ENCODE data around the gene MFSD1.

Gene MFSD1

DNA sequence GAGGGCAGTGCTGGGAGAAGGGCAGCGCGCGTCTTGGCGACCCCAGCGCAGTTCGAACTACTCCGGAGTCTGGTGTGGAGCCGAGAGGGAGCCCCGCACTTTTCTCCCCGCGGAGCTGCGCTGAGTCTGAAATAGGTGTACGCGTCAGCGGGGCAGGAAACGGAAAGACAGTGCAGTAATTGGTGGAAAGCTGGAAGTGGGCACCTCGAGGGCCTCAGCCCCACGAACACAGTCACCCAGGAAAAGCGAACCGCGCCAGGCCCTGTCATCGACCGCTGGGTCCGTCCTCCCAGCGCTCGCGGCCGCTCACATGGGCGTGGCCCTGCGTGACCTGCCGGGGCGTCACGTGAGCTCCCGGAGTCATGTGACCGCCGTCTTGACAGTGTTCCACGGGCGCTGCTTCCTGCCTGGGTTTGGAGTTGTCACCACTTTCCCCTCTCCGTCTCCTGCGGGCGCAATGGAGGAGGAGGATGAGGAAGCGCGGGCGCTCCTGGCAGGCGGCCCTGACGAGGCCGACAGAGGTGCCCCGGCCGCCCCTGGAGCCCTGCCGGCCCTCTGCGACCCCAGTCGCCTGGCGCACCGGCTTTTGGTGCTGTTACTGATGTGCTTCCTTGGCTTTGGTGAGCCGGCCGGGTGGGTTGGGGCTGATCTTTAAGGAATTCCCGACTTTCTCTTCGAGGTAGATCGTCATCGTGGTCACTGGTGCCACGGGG is at the start of gene MFSD1:
Gene MFSD1 (plus strand): TSS at position 359 of the 713 bp plus-strand sequence. CDS start 99 bp downstream, at position 458.
- peak; percentile 92 for DNase-seq

DNA sequence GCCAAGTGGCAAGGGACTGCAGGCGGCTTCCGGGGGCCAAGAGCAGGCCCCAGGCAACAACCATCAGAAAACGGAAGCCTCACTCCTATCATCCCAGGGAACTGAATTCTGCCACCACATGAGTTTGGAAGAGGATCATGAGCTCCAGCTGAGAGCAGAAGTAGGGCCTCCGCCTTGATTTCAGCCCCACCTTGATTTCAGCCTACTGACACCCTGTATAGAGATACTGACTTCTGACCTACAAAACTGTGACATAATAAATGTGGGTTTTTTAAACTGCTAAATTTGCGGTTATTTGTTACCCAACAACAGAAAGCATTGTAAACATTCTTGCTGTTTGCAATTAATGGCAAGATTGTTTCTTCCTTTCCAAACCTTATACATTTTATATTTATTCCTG is 48.0 kb upstream of the MFSD1 start:
- no peak for DNase-seq

DNA sequence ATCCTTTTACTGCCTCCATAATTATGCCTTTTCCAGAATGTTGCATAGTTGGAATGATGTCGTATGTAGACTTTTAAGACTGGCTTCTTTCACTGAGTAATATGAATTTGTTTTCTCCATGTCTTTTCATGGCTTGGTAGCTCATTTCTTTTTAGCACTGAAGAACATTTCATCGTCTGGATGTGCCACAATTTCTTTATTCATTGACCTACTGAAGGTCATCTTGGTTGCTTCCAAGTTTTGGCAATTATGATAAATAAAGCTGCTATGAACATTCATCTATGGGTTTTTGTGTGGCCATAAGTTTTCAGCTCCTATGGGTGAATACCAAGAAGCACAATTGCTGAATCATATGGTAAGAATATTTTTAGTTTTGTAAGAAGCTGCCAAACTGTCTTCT is 46.4 kb upstream of the MFSD1 start:
- no peak for DNase-seq

DNA sequence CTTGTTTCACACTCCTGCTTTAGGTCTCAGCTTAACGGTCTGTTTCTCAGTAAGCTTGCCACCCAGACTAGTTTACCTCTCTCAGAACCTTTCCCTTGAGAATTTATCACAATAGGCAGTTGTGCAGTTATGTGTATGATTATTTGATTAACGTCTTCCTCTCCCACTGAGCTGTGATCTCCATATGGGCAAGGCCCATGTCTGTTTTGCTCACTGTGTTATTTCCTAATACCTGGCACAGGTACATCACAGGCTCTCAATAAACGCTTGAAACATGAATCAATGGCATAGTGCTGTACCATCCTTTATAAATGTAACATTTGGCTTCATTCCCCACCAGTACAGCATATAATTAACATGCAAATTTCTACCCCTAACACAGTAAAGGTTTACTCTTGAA is 40.5 kb upstream of the MFSD1 start:
- DNase-seq, result no peak

- no peak for DNase-seq
Observed at GRCh38 chr3:158762701-158763100, 39.2 kb upstream of the MFSD1 start.

- DNase-seq, result no peak
Observed at GRCh38 chr3:158763421-158763820, 38.4 kb upstream of the MFSD1 start.

GRCh38 chr3:158765518-158766205 is 36.2 kb upstream of the MFSD1 start:
- DNase-seq, result no peak

- DNase-seq, result no peak
Observed at GRCh38 chr3:158766364-158766763, 35.5 kb upstream of the MFSD1 start.

- no peak for DNase-seq
Observed at GRCh38 chr3:158768361-158768787, 33.5 kb upstream of the MFSD1 start.

- no peak for DNase-seq
Observed at GRCh38 chr3:158768881-158769543, 32.8 kb upstream of the MFSD1 start.

- no peak for DNase-seq
Observed at GRCh38 chr3:158769549-158769948, 32.3 kb upstream of the MFSD1 start.

DNA sequence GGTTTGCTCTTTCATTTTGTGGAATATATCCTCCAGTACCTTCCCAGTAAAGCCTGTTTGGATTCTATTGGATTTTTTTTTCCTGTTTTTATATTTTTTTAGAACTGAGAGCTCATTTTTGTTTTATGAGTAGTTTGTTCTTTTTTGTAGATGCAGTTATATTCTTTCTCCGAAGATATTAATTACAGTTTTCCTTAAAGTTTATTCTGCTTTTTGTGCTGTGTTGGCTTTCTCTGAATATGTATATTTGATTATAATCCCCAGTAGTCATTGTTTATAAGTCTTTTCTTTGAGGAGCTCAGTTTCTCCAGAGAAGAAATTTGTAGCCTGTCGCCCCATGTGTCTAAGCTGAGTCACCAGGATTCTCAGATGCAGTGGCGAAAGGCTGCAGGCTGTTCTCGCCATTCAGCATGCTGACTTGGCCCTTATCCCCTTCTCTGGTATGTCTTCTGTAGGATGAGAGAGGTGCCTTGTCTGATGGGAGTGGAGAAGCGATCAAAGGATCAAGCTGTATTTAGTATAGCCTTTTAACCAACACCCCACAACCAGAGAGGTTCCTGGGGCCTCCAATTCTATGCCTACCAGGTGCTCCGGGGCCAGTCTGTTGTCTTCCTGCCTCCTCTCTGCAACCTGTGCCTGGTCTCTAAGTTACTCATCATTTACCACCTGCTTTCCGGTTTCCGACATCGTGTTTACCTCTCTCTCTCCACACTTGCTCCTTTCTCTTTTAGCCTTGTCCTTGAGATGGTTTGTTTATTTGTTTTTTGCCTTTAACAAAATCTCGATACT is 31.7 kb upstream of the MFSD1 start:
- no peak for DNase-seq

- no peak for DNase-seq
Observed at GRCh38 chr3:158770741-158771350, 31.0 kb upstream of the MFSD1 start.

GRCh38 chr3:158771577-158771976 is 30.3 kb upstream of the MFSD1 start:
- DNase-seq, result no peak

- DNase-seq, result no peak
Observed at GRCh38 chr3:158771982-158772381, 29.9 kb upstream of the MFSD1 start.

DNA sequence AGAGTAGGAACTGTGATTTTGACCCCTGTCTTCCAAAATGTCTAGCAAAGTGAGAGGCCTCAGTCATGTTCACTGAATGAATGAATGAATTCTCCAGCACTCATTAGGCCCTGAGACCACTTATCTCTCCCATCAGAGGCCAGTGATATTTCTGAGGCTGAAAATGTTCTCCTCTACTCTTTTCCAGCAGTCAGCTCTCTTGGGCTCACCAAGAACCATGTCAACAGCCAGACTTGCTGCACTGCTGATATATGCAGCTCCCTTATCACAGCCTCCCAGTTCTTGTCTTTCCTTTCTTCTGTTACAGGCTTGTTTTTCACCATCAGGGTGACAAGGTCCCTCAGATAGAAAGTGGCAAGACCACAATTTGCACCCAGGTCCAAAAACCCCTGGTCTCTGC is 28.7 kb upstream of the MFSD1 start:
- no peak for DNase-seq

- no peak for DNase-seq
Observed at GRCh38 chr3:158773845-158774830, 27.7 kb upstream of the MFSD1 start.

DNA sequence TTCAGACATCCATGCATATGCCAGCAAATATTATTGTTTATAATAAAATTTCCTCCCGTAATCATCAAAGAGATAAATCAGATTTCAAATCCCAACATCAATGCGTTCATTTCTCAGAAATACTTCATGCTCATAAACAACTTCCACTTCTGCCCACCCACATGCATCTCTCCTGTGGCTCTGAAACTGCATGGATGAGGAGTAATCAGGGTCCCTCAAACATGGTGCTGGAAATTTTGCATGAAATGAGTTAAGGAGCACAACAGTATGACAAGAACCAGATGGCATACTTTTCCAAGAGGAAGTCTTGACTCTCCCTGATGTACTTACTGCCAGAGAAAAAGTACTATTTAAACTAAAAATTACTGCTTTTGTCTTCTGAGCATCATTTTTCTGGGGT is 26.9 kb upstream of the MFSD1 start:
- no peak for DNase-seq

DNA sequence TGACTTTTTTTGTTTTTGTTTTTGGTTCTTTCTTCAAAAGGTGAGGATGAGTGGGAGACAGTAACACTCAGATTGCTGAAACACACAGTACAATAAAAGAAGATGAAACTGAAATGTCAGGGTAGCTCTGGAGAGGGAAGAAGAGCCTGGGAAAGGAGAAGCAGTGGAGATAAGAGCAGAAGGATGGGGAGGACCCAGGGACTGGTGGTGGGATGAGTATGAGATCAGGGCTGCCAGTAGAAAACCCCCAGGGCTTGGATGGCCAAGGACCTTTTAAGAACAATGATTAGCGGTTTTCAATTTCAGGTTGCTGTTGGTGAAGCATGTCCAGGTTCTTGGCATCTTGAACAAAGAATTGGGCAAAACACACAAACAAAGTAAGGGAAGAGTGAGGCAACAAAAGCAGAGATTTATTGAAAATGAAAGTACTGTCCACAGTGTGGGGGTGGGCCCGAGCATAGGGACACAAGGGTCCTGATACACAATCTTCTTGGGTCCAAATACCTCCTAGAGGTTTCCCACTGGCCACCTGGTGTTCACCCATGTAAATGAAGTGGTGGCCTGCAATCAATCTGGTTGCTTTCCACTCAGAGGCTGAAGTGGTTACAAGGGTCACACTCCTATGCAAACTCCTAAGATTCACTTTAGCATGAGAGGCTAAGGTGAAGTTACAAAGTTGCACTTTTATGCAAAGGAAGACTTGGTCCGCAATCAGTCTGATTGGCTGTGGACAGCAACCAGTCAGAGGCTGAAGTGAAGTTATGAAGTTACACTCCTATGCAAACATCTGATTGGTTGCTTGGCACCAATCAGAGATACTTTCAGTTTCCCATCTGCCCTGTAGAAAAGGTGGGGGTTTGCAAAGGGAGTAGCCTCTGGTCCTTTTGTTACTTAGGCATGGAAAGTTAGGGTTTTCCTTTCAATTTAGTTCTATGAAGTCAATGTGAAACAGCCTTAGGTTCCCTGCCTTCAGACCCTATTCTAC is 26.1 kb upstream of the MFSD1 start:
- DNase-seq, result no peak

DNA sequence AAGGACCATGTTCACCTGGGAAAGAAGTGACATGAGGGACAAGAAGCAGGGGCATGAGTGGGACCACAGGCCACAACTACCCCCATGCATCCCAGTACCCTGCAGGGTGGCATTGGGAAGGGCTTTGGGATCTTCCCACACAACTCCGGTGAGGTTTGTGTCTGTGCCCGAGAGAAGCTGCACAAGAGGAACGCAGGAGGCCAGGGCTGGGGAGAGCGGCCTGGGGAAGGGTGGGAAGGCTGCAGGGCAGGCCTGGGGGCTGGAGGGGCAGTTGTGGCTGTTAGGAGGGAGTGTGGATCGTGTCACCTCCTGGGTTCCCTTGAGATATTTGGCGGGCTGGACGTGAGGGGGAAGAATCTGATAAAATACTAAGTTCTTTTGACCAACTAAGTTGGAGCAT is 25.3 kb upstream of the MFSD1 start:
- DNase-seq, result no peak
